ENCODE measurements around the gene GALP. TPM values are rescaled to one million over a fixed set of nuclear protein-coding genes. Genes with fewer than 3 reads are reported as not detected.
"Not testable (repeated sequence)": the region's sequence is repeated elsewhere in the genome, so short reads cannot be mapped to it uniquely, and the experiment has no call there.

The GALP gene
- total RNA-seq, 4 donors from 2014 or later: not detected

- intact Hi-C loops (cut with DNase I; ENCODE audit: low total_unique reads): no loop called here
- Histone ChIP-seq H3K36me3 (no peaks in the 10 kb centered on the region), H3K4me3 (no peak overlapping the region), H3K27me3 (no peaks in the 10 kb centered on the region), H3K4me1 (no peaks in the 10 kb centered on the region), H3K9me3 (no peaks in the 10 kb centered on the region), H3K27ac (no peak overlapping the region)
- TF ChIP-seq POLR2A (IDR thresholded peaks at IDR 0.05) (no peak), CTCF (IDR thresholded peaks at IDR 0.05) (no peak)
- no peak for DNase-seq
These were observed 41.5 kb downstream of the GALP start for GRCh38 chr19:56217039-56217949.

DNA sequence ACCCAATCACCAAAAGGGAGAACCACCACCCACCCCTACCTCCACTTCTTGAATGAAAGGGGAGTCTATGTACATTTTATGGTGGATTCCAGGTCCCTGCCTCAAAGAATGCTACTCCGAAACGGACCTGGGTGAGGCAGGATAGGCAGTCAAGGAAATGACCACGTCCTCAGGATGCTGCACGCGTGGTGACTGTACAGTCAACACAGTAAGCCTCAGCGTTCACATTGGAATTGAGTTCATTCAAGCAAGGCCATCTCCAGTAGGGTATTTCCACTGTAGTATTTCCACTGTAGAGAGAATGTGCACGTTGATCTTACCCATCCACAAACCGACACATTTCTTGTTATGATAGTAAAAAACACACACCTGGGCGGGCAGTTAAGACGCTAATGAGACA, 43.2 kb downstream of the GALP start:
- no peaks in the 10 kb centered on the region for H3K9me3 ChIP-seq
- TF ChIP-seq CTCF (IDR thresholded peaks at IDR 0.05): no peak
- TF ChIP-seq POLR2A (IDR thresholded peaks at IDR 0.05): no peak
- H3K27ac ChIP-seq: no peak overlapping the region
- no peaks in the 10 kb centered on the region for H3K36me3 ChIP-seq
- no peaks in the 10 kb centered on the region for H3K27me3 ChIP-seq
- no peaks in the 10 kb centered on the region for H3K4me1 ChIP-seq
- no peak for DNase-seq
- intact Hi-C loops (cut with DNase I; ENCODE audit: low total_unique reads): no loop called here
- no peak overlapping the region for H3K4me3 ChIP-seq

- intact Hi-C loops (cut with DNase I; ENCODE audit: low total_unique reads); H3K27ac ChIP-seq; H3K36me3 ChIP-seq; H3K27me3 ChIP-seq; H3K4me1 ChIP-seq; H3K9me3 ChIP-seq; DNase-seq; H3K4me3 ChIP-seq: not testable (repeated sequence)
These were observed 45.6 kb downstream of the GALP start for GRCh38 chr19:56221442-56221841.

GRCh38 chr19:56221851-56222250, 46.0 kb downstream of the GALP start:
- Histone ChIP-seq H3K4me3 (no peak overlapping the region), H3K9me3 (no peaks in the 10 kb centered on the region), H3K36me3 (no peaks in the 10 kb centered on the region), H3K27ac (no peak overlapping the region), H3K4me1 (no peaks in the 10 kb centered on the region), H3K27me3 (no peaks in the 10 kb centered on the region)
- no peak for DNase-seq
- no peak for TF ChIP-seq CTCF (IDR thresholded peaks at IDR 0.05)
- intact Hi-C loops (cut with DNase I; ENCODE audit: low total_unique reads): no loop called here

DNA sequence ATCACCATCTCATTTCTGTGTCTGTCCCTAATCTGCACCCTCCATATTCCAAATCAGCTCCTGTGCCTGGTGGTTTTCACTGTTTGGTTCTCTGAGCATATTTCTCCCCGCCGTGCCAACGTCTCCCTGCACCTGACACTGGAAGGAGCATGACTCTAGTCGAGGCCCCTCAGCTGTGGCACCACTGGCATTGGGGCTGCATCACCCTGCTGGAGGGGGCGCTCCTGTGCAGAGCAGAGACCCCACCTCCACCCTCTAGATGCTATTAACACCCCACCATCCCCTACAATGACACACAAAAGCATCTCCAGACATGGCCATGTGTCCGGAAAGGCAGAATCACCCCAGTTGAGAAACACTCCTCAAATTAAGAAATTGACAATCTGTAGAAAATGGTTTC, 47.1 kb downstream of the GALP start:
- H3K4me1 ChIP-seq: no peaks in the 10 kb centered on the region
- no peaks in the 10 kb centered on the region for H3K27me3 ChIP-seq
- TF ChIP-seq CTCF (IDR thresholded peaks at IDR 0.05): no peak
- no peak for TF ChIP-seq POLR2A (IDR thresholded peaks at IDR 0.05)
- H3K27ac ChIP-seq: no peak overlapping the region
- no peak overlapping the region for H3K4me3 ChIP-seq
- no peaks in the 10 kb centered on the region for H3K9me3 ChIP-seq
- intact Hi-C loops (cut with DNase I; ENCODE audit: low total_unique reads): no loop called here
- no peak for DNase-seq
- H3K36me3 ChIP-seq: no peaks in the 10 kb centered on the region

Measured in uterus (tissue), 4 donors.